CD14-positive monocyte (primary cell): Measurements from ENCODE around the gene SOST. TPM values are rescaled to one million over a fixed set of nuclear protein-coding genes. Genes with fewer than 3 reads are reported as not detected.

ENCODE experiments used
- DNase-seq, 3 donors: peaks; one replicate each; pipeline ENCODE4 v3.0.0-alpha.2; 2011 to 2022
- H2AFZ ChIP-seq: 2 replicates; pipeline ENCODE4 v1.6.0; 2012; ENCODE audit warnings: mild to moderate bottlenecking, low read depth, low read length, inconsistent platforms; ENCODE audit not compliant: insufficient read depth, poor library complexity, severe bottlenecking
- H3K27ac ChIP-seq, 2 donors: 1 replicate in 1 of 2; 2 replicates in 1 of 2; pipeline ENCODE4 v1.5.1; 2012 to 2013; ENCODE audit warnings: low read length in 2 of 2, control low read depth in 1 of 2, inconsistent platforms in 1 of 2, low read depth in 1 of 2, mild to moderate bottlenecking in 1 of 2
- H3K27me3 ChIP-seq, 2 donors: one replicate each; pipeline versions ENCODE4 v1.6.0 to v1.6.1; 2011 to 2013; ENCODE audit warnings: low read length in 2 of 2; ENCODE audit not compliant: control insufficient read depth in 2 of 2, insufficient read depth in 2 of 2
- H3K36me3 ChIP-seq, 2 donors: replicated peaks in 1 of 2; 1 replicate in 1 of 2; 2 replicates in 1 of 2; pipeline versions ENCODE4 v1.5.1 to v1.6.1; 2012 to 2013; ENCODE audit warnings: low read length in 2 of 2, control low read depth in 1 of 2, inconsistent platforms in 1 of 2, mild to moderate bottlenecking in 1 of 2; ENCODE audit not compliant: insufficient read depth in 2 of 2, control insufficient read depth in 1 of 2
- H3K4me1 ChIP-seq, 2 donors: 1 replicate in 1 of 2; 2 replicates in 1 of 2; pipeline versions ENCODE4 v1.5.1 to v1.6.1; 2012 to 2013; ENCODE audit warnings: low read length in 2 of 2, control low read depth in 1 of 2, inconsistent platforms in 1 of 2, mild to moderate bottlenecking in 1 of 2, moderate library complexity in 1 of 2; ENCODE audit not compliant: insufficient read depth in 2 of 2, control insufficient read depth in 1 of 2
- H3K4me2 ChIP-seq: replicated peaks from 2 replicates; pipeline ENCODE3; 2012; ENCODE audit warnings: low read length, moderate library complexity, mild to moderate bottlenecking; ENCODE audit not compliant: poor library complexity, severe bottlenecking; ENCODE audit errors: extremely low read depth
- H3K4me3 ChIP-seq, 3 experiments: fragments of 200-600 bp in 1 of 3; sonication (generic) in 1 of 3; replicated peaks in 1 of 3; 1 replicate in 2 of 3; 2 replicates in 1 of 3; pipeline ENCODE4 v1.5.1; 2011 to 2013; ENCODE audit warnings: low read length in 3 of 3, mild to moderate bottlenecking in 3 of 3, control low read depth in 2 of 3, low read depth in 2 of 3, inconsistent platforms in 1 of 3, moderate library complexity in 1 of 3
- H3K79me2 ChIP-seq: 2 replicates; pipeline ENCODE4 v1.6.0; 2012; ENCODE audit warnings: mild to moderate bottlenecking, control low read depth, inconsistent platforms, low read length, moderate library complexity; ENCODE audit not compliant: insufficient read depth
- H3K9ac ChIP-seq: 2 replicates; pipeline ENCODE4 v1.6.0; 2017; ENCODE audit warnings: low read length, mild to moderate bottlenecking; ENCODE audit not compliant: insufficient read depth, poor library complexity, severe bottlenecking
- H3K9me3 ChIP-seq, 2 donors: replicated peaks in 1 of 2; 1 replicate in 1 of 2; 2 replicates in 1 of 2; pipeline versions ENCODE4 v1.5.1 to v1.6.1; 2012 to 2013; ENCODE audit warnings: low read length in 2 of 2, control low read depth in 1 of 2; ENCODE audit not compliant: control insufficient read depth in 1 of 2, insufficient read depth in 1 of 2
- H4K20me1 ChIP-seq: 2 replicates; pipeline ENCODE4 v1.6.0; 2012; ENCODE audit warnings: mild to moderate bottlenecking, low read length, control low read depth, moderate library complexity; ENCODE audit not compliant: insufficient read depth
- H3K27ac Mint-ChIP-seq, 7 donors: one replicate each; pipeline ENCODE4 v1.8.0; 2020; ENCODE audit warnings: mild to moderate bottlenecking in 7 of 7, mixed read lengths in 7 of 7, moderate library complexity in 6 of 7, inconsistent platforms in 2 of 7
- H3K27me3 Mint-ChIP-seq, 3 donors: one replicate each; pipeline ENCODE4 v1.8.0; 2021 to 2022; ENCODE audit warnings: low read depth in 3 of 3, mild to moderate bottlenecking in 3 of 3, mixed read lengths in 3 of 3, moderate library complexity in 3 of 3, inconsistent platforms in 1 of 3
- H3K36me3 Mint-ChIP-seq, 2 donors: one replicate each; pipeline ENCODE4 v1.8.0; 2020; ENCODE audit warnings: mixed read lengths in 2 of 2, inconsistent platforms in 1 of 2, mild to moderate bottlenecking in 1 of 2
- H3K4me1 Mint-ChIP-seq: one replicate; pipeline ENCODE4 v1.8.0; 2020; ENCODE audit warnings: mild to moderate bottlenecking, mixed read lengths
- H3K4me3 Mint-ChIP-seq, 2 donors: one replicate each; pipeline ENCODE4 v1.8.0; 2020; ENCODE audit warnings: mild to moderate bottlenecking in 2 of 2, mixed read lengths in 2 of 2, moderate library complexity in 1 of 2
- H3K9me3 Mint-ChIP-seq, 7 donors: one replicate each; pipeline ENCODE4 v1.8.0; 2020 to 2022; ENCODE audit warnings: mixed read lengths in 7 of 7, mild to moderate bottlenecking in 6 of 7, moderate library complexity in 6 of 7, inconsistent platforms in 2 of 7
- WGBS: methylation state at CpG from one replicate; pipeline ENCODE4 v1.1.5; 2013; ENCODE audit warnings: missing lambda C conversion rate; ENCODE audit not compliant: insufficient coverage; 5-methylcytosine and 5-hydroxymethylcytosine counted together
- intact Hi-C, 2 donors: fragments of 100-400 bp; cut with micrococcal nuclease; formaldehyde crosslinking; loops; one replicate each; pipeline versions ENCODE4 v1.15.0 to v1.15.1; 2023
- polyA plus RNA-seq, 3 donors: library from polyadenylated mRNA; depleted of rRNA in 1 of 3; unstranded in 2 of 3; stranded (reverse) in 1 of 3; fragments of 300-500 nt in 2 of 3; fragments of >200 nt in 1 of 3; fragmentation: Illumina TruSeq in 2 of 3; gene quantifications; 1 replicate in 2 of 3; 2 replicates in 1 of 3; pipeline ENCODE4 v1.2.3, GENCODE V29; 2012 to 2021
- TF ChIP-seq, protein P1 (sequence below): fragments of 200-600 bp; IDR thresholded peaks from one replicate; pipeline ENCODE4 v1.8.0; 2022; ENCODE audit warnings: antibody characterized with exemption, mild to moderate bottlenecking

SOST gene
- polyA plus RNA-seq, 3 donors = not detected

DNA sequence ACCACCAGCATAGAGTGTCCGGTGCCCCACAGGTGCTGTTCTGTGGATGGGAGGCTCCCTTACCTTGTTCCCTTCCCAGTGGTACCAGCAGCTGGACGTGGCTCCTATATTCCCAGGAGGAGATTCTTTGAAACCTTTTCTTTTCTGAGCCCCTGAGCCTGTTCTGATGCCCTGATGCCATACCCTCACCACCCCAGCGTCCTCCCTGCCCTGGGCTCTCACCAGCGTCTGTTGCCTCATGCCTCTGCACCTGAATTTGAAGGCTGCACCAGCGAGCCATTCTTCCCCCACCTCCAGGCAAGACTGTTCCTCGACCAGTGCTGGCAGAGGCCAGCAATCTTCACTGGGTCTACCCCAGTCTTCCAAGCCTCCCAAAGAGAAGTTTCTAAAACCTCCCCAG lies 505 bp downstream of the SOST start:
- Mint-ChIP-seq H3K27me3 (peaks cover 32 to 60% (median 46%) of the 10 kb centered on the region in 3 donors), H3K36me3 (peaks cover 1 to 2% of the 10 kb centered on the region in 2 donors), H3K27ac (peak overlapping the region in 1 of 7 donors; percentile 84), H3K4me1 (peaks cover 15% of the 10 kb centered on the region), H3K4me3 (no peak overlapping the region), H3K9me3 (peaks cover 0 to 5% (median 0%) of the 10 kb centered on the region in 7 donors)
- WGBS = 84% methylated on average over 4 of the region's 6 CpGs
- Histone ChIP-seq H3K4me3 (no peak overlapping the region), H3K27me3 (peaks cover 18 to 39% of the 10 kb centered on the region in 2 donors), H3K27ac (no peak overlapping the region), H3K79me2 (no peaks in the 10 kb centered on the region), H3K9ac (no peak overlapping the region), H3K4me1 (peaks cover 0 to 9% of the 10 kb centered on the region in 2 donors), H3K36me3 (no peaks in the 10 kb centered on the region), H2AFZ (no peak overlapping the region), H3K9me3 (no peaks in the 10 kb centered on the region), H4K20me1 (no peaks in the 10 kb centered on the region), H3K4me2 (no peak overlapping the region)
- intact Hi-C loops = loop anchor here in 1 of 2 donors (2.0 kb wide), 1 partner anchor 63 kb away; no protein-coding TSS in a partner anchor
- no peak for DNase-seq
- TF ChIP-seq, protein P1, sequence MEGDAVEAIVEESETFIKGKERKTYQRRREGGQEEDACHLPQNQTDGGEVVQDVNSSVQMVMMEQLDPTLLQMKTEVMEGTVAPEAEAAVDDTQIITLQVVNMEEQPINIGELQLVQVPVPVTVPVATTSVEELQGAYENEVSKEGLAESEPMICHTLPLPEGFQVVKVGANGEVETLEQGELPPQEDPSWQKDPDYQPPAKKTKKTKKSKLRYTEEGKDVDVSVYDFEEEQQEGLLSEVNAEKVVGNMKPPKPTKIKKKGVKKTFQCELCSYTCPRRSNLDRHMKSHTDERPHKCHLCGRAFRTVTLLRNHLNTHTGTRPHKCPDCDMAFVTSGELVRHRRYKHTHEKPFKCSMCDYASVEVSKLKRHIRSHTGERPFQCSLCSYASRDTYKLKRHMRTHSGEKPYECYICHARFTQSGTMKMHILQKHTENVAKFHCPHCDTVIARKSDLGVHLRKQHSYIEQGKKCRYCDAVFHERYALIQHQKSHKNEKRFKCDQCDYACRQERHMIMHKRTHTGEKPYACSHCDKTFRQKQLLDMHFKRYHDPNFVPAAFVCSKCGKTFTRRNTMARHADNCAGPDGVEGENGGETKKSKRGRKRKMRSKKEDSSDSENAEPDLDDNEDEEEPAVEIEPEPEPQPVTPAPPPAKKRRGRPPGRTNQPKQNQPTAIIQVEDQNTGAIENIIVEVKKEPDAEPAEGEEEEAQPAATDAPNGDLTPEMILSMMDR = no peak

DNA sequence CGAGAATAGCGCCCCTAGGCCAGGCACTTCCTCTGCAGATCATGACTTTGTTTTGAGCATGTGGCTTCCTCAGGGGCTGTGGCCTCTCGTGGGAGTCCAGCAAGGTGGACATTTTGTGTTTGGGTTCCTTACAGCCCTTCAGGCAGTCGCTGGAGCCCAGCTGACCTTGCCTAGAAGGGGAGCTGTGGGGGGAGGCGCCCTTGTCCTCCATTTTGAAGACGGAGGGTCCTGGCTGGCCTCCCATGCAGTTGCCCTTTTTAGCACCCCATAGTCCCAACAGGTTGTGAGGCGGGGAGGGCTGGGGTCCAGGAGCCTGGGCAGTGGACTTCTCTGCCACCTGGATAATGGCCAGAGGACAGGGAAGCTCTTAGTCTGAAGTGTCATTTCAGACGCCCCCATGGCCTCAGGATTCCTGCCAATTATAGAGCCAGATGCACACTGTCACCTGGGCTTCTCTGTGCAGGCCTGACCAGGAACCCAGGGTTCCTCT lies 1.4 kb downstream of the SOST start:
- peaks cover 0 to 2% of the 10 kb centered on the region in 2 donors for H3K36me3 Mint-ChIP-seq
- no peak overlapping the region for H3K27ac ChIP-seq
- no peaks in the 10 kb centered on the region for H4K20me1 ChIP-seq
- H3K79me2 ChIP-seq = no peaks in the 10 kb centered on the region
- TF ChIP-seq, protein P1 = no peak
- H3K4me1 Mint-ChIP-seq = peaks cover 17% of the 10 kb centered on the region
- H3K4me1 ChIP-seq = peaks cover 0 to 9% of the 10 kb centered on the region in 2 donors
- H3K9me3 Mint-ChIP-seq = peaks cover 0 to 5% (median 0%) of the 10 kb centered on the region in 7 donors
- intact Hi-C loops = no loop called here
- H3K4me3 ChIP-seq = no peak overlapping the region
- H3K9ac ChIP-seq = no peak overlapping the region
- 82% methylated on average over 8 of the region's 8 CpGs for WGBS
- no peaks in the 10 kb centered on the region for H3K36me3 ChIP-seq
- peaks cover 18 to 39% of the 10 kb centered on the region in 2 donors for H3K27me3 ChIP-seq
- no peaks in the 10 kb centered on the region for H3K9me3 ChIP-seq
- H3K27me3 Mint-ChIP-seq = peaks cover 34 to 67% (median 54%) of the 10 kb centered on the region in 3 donors
- peak overlapping the region in 1 of 2 donors; percentile 2 for H3K4me3 Mint-ChIP-seq
- no peak overlapping the region for H3K4me2 ChIP-seq
- H2AFZ ChIP-seq = no peak overlapping the region
- DNase-seq = no peak
- no peak overlapping the region for H3K27ac Mint-ChIP-seq
